GM18498 (cell line): ENCODE measurements around the gene HSD17B2.

ENCODE experiments used
- ATAC-seq: cut with Tn5 transposase; IDR thresholded peaks from one replicate; pipeline ENCODE4 v1.9.1; 2021; ENCODE audit warnings: mild to moderate bottlenecking, moderate library complexity; ENCODE audit not compliant: unreplicated experiment

Gene HSD17B2

GRCh38 chr16:82047374-82047773 lies 12.3 kb downstream of the HSD17B2 start:
- ATAC-seq = no peak

GRCh38 chr16:82047787-82048186 lies 12.7 kb downstream of the HSD17B2 start:
- ATAC-seq = no peak

DNA sequence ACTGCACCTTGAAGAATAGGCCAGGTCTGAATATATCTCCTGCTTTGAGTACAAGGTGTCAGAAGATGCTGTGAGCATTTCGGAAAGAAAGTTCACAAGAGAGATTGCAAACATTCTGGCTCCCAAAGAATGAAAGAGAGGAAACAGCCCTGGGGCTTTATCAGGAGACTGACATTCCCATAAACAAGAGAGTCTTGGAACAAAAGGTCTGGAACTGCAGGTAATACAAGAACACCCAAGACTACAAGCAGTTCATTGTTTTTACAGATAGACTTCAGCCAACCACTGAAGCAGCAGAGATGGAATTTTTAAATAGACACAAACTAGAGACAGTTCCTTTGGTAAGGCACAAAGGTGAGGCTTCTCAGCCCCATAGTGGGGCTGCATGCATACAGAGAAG lies 14.4 kb downstream of the HSD17B2 start:
- ATAC-seq = no peak

GRCh38 chr16:82050506-82050905 lies 15.5 kb downstream of the HSD17B2 start:
- no peak for ATAC-seq

DNA sequence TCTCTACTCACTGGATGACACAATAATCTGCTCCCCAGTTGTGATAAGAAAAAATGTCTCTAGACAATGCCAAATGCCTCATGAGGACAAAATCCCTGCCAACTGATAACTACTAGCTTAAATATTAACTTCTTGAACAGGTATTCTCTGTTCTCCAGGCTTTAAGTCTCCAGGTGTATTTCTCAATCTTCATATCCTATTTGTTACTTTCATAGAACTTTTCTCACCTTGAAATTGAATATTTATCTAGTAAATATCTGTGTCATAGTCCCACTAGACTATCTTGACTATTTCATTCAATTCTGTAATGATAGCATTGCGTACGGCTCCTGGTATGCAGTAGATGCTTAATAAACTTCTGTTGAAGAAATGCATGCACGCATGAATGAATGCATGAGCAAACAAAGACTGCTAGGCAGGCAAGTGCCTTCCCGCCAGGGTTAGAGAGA lies 15.9 kb downstream of the HSD17B2 start:
- ATAC-seq = no peak

DNA sequence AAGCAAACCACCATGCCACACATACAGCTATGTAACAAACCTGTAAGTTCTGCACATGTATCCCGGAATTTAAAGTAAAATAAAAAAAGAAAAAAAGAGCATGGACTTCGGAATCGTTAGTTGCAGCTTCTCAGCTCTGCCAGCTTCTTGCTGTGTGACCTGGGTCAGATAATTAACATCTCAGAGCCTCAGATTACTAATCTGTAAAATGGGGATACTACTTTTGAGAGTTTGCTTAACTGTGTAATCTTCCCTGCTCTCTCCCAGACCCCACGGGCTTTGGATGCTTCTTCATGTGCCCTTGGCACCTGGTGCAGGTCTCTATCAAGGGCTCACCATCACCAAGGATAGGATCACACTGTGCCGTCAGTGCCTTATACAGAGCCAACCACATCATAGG lies 16.6 kb downstream of the HSD17B2 start:
- no peak for ATAC-seq

DNA sequence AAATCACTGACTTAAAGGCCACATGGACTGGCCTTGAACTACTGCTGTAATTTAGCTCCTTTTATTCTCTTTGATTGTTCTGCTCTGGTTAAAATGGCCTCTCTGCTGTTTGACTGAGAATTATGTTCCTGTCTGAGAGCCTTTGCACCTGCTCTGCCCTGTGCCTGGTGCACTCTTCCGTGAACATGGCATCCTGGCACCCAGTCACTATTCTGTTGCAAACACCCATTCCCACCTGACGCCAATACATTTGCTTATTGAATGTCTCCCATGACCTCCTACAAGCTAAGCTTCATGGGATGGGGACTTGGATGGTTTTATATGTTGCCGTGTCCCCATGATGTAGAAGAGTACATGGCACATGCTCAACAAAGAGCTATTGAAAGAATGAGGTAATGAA lies 20.1 kb downstream of the HSD17B2 start:
- no peak for ATAC-seq

DNA sequence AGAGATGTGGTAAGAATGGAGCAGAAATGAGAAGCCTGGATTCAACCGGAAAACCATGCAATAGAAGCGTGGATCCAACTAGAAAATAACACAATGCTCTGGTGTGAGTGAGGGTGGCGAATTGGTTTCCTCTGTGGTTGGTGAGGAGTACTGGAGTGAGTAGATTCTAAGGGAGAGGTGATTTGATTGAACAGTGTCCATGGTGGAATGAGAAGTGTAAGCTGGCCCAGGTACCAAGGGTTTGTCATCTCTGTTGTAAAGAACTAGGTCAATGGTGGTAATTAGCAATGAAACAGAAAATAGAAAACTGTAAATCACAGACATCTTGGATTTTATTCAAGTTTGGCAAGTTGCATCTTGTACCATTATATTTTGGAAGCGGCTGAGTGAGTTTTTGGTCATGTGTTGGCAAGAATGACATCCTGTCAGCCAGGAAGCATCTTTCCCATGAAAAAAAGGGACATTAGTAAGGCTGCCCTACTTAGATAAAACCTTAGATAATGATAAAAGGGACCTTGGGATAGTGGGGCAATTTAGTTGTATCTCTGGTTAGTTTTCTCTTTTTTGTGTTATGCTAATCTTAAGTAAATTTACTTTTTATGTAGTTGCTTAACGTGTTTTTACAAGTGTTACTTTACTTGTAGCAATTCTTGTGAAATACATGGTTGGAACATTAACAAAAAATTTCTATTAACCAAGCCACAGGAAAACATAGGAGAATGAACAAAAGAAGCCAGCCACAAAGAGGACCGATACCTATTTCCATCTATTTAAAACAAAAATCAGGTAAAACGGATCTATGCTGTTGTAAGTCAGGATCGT lies 20.9 kb downstream of the HSD17B2 start:
- no peak for ATAC-seq

DNA sequence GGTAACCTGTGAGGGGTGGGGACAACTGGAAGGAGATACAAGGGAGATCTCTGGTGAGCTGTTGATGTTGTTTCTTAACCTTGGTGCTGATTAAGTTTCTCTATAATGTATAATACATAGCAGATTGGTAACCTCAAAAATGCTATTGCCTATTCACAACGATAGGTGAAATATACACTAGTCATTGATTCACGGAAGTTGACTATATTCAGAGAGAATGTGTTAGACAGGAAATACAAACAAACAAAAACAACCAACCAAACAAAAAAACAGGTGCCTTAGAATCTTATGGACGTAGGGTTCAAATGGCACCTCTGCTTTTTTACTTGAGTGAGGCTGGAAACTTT lies 21.5 kb downstream of the HSD17B2 start:
- ATAC-seq = no peak

- no peak for ATAC-seq
These were observed 24.3 kb downstream of the HSD17B2 start for GRCh38 chr16:82059161-82059982.

- no peak for ATAC-seq
These were observed 24.9 kb downstream of the HSD17B2 start for GRCh38 chr16:82059983-82060421.

DNA sequence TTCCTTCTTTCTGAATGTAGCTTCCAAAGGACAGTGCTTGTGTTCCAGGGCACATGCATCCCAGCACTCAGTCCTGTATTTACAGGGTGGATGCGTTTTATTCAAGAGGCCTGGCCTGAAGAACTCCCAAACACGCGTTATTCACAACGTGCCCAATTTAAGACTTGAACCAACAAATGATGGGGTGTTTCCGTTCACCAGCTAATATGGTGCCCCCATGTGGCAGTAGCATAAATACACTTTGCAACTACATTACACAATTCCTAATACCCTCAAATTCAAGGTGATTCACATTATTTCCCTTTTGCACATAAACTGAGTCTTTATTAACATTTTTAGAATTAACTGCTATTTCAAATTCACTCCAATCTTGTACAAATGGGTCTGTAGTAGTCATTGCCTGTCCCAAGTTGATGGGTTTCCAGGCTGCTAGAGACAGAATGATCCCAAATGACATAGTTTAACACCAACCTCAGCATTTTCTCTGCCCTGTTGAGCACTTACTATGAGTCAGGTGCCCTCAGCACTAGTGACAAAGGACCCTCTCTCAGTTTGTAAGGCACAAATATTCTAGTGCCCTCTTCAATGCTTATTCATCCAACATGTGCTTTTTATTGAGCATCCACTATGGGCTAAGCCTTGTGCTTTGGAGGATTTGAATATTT lies 26.9 kb downstream of the HSD17B2 start:
- ATAC-seq = no peak

- no peak for ATAC-seq
These were observed 27.6 kb downstream of the HSD17B2 start for GRCh38 chr16:82062645-82063058.

- no peak for ATAC-seq
These were observed 28.5 kb downstream of the HSD17B2 start for GRCh38 chr16:82063456-82064082.

- no peak for ATAC-seq
These were observed 32.2 kb downstream of the HSD17B2 start for GRCh38 chr16:82067042-82067803.

DNA sequence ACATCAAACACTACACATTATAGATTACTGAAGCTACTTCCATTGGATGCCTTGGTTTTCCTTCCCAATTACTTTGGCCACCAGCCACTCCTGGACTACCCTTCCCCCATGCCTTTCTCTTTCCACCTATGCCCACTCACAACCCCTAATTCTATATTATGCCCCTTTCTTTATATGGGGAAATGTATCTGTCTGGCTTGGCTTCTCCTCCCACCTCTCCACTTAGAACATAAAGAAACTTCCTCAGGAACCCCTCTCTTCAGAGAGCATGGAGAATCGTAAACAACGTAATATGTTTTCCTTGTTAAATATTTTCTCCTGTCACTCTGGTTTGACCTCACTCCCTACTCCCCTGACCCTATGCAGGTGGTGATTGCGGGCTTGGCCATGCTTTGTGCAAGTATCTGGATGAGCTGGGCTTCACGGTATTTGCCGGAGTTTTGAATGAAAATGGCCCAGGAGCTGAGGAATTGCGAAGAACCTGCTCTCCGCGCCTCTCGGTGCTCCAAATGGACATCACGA lies 32.8 kb downstream of the HSD17B2 start:
- no peak for ATAC-seq

- ATAC-seq = no peak
These were observed 35.8 kb downstream of the HSD17B2 start for GRCh38 chr16:82070656-82071369.

GRCh38 chr16:82071421-82071820 lies 36.4 kb downstream of the HSD17B2 start:
- no peak for ATAC-seq

- ATAC-seq = no peak
These were observed 37.3 kb downstream of the HSD17B2 start for GRCh38 chr16:82072313-82072712.
